Activated CD4-positive, CD25-positive, alpha-beta regulatory T cell (primary cell): ENCODE measurements around the gene FGD2.
"Not testable (repeated sequence)": the region's sequence is repeated elsewhere in the genome, so short reads cannot be mapped to it uniquely, and the experiment has no call there.

Experiments
- DNase-seq, 4 experiments: peaks; one replicate each; lab custom pipeline; 2025; lab: John Stamatoyannopoulos, UW

FGD2 gene

DNA sequence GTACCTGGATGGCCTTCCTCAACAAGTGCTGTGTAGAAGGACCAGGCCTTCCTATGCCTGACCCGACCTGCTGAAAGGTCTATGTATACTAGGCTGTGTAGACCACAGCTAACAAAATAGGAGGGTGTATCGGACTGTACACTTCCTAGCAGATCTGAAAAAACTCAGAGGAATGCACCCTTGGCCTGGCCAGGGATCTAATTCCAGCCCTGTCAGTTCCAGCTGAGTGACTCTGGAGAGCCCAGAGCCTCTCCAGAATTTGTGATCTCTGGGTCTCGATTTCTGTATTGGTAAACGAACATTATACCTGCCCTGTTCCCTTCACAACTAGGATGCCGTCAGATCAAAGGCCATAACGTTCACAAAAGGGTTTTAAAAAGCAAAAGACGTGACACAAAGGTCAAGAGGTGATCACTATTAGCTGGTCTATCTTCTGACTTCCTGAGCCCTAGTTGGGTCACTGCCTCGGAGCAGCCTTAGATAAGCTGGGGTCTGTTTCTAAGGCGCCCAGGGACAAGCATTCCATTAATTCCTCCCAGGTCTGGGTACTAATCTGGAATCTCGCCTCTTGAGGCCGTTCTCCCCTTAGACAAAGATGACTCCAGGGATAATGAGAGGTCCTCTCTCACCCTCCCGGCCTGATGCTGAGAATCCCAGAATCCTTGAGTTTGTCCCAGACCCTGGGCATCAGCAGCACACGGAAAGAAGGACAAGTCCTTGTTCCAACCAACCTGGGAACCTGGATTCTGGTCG, 33.4 kb upstream of the FGD2 start:
- DNase-seq = no peak

DNA sequence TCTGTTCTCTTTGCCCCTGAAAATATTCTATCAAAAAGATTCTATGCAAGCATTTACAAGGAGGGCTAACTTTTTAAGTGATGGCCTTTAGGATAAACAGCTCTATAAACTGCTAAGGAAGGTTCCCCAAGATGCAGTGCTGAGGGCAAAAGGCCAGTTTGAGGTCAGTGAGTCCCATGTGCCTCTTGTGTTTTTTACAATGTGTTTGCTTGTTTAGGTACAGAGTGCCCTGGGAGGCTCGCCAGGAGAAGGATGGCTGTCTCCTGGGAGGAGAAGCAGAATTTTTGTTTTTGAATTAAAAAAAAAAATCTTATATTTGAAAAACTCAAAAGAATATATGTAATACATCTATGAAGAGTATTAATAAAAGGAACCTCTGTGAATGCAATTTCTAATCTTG, 32.3 kb upstream of the FGD2 start:
- DNase-seq = no peak

DNA sequence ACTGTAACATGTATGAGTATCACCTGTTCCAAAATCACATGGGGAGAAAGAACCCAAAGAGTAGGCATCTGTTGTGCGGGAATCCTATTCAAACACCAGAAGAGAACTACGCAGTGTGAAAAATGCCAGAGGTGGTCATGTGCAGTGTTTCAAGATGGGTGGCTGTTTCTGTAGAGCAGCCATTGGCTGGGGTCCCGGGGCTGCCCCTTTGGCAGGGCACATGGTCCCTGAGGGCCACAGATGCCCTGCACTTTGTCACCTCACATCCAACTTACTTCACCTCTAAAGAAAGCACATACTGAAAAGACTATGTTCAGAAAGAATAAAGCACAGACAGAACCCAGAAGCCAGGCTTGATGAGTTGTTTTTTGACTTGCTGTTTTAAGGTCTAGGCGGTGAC, 31.8 kb upstream of the FGD2 start:
- DNase-seq = no peak

DNA sequence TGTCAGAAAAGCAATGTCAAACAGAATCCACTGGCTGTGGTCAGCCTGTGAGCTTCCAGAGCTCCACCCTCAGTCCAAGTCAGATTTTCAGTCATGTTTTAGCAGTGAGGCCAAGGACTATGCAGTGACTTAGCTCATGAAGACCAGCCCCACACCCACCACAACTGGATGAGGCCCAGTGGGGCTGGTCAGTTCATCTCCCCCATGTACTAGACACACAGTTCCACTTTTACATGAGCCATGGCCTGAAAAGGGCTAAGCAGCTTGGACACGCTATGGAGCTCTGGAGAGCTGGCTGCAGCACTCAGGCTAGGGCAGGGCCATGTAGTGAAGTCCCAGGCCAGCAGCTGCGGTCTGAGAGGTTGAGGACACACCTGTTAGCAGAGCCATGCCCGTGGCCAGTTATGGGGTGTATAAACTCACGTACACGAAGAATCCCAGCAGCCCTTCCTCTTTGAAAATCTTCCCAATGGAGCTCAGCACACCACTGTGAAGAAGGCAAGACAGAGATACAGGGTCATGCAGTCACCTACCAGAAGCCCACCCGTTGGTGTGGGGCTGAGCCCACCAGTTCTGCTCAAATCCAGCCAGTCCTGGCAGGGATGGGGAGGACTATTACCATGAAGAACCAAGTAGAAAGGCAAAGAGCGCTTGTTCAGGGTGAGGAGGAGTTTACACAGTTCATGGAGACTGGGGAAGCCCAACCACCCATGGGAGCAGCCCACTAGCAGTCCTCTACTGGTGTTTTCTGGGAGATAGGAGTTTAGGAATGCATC, 30.0 kb upstream of the FGD2 start:
- DNase-seq = no peak

DNA sequence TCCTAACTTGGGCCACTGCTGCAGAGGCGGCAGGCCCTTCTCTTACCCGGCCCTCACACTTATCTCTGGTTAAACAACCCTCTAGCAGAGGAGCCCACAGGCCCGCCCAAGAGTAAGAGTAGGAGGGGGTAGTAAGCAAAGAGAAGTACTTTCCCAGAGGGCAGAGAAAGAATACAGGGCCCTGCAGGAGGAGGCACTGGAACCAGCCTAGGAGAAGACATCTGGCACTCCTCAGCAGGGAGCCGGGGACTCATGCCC, 29.5 kb upstream of the FGD2 start:
- DNase-seq = no peak

DNA sequence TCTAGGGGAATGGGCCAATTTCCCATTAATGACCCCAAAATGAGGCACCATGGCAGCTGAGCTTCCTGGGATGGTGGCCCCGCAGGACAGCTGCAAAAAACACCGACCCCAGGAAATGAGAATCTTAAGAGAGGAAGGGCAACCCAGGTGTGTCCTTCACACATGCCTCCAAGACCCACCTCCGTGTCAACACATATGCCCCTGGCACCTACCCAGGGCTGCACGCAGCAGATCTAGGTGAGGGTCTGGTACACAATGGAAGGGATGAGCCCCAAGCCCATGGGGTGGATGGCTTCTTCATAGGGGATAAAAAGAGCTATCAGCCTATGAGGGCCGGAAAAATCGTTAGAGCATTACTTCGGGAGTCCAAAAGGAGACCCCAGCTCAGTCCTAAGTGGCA, 28.9 kb upstream of the FGD2 start:
- DNase-seq = no peak

DNA sequence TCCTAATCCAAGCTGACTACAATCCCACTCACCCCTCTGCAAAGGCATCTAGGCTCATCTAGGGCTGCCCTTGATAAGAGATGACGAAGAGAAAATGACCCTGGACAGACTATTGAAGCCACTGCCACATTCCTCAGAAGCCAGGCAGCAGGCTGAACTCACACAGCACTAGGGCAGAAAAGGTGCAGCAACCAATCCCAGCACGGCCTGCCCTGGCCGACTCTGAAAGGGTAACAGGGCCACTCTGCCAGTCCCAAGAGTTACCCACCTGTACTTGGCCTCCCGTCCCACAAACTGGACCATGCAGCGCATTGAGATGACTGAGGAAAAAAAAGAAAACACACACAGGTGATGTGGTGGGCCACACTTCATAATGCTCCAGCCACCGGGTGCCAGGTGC, 28.5 kb upstream of the FGD2 start:
- DNase-seq = no peak

DNA sequence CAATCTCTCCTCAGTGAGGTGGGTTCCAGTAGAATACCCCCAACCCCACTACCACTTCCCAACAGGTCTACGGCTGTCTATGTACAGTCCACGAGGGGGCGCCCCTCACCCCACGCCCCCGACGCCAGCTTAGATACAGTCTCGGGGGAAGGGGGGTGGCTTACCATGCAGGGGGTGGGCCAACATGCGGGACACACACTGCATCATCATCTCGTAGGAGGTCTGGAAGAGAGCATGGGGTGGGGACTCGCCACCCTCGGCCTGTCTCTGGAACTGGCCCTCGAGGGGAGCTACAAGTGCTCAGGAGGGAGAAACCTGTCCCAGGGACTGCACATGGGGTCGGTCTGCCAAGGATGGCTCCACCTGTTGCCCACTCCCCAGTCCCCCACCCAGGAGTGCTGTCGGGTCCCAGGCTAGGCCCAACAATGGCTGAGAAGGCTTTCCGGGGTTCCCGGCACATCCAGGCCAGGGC, 27.9 kb upstream of the FGD2 start:
- DNase-seq = no peak

DNA sequence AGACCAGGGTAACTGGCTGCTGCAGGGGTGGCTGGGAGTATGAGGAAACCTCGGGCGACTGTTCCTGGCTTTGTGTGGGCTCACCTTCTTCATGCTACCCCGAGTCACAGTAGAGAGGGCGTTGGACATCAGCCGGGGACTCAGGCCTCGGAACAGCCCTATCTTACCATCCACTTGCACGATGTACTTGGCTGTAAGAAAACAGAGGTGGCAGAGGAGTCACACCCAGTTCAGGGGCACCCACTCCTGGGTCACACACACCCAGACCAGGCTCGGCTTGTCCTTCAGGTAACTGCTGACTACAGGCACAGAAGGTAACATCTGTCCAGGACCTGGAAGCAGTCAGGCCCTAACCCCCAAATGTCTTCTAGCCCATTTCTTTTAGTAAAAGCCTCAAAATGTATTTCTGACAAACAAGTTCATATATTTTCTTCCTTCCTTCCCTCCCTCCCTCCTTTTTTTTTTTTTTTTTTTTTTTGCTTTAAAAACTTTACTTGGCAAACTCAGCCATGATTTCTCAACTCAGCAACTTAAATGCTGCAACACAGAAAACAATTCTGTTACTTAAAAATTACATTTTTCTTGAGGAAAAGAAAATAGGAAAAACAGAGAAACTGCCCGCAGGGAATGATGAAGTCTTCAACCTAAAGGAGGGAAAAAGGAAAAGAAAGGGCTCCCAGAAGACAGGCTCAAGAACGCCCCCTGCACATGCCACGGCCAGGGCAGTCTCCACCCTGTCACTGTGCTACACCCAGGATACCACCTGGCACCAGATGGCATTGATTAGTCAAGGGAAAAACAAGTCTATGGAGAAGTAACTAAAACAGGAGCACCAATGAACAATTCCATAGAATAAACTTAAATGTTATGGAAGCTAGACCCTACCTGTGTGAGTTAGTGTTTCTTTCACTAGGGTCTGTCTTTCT, 26.8 kb upstream of the FGD2 start:
- no peak for DNase-seq

DNA sequence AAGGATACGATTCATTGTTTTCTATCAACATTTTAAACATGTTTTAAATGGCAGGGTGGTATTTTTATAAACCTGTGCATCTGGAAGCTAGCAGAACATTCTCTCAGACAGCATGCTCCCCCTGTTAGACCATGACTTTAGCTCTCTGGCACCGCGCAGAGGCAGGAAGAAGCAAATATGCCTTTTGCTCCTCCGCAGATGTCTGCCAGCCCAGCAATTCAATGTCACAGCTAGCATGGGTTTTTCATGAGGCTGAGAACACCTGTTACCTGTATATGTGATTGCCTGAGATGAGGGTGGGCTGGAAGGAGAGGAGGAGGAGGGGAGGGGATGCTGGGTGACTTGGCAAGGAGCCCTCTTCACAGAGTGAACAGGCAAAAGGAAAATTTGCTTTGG, 26.1 kb upstream of the FGD2 start:
- DNase-seq = no peak

DNA sequence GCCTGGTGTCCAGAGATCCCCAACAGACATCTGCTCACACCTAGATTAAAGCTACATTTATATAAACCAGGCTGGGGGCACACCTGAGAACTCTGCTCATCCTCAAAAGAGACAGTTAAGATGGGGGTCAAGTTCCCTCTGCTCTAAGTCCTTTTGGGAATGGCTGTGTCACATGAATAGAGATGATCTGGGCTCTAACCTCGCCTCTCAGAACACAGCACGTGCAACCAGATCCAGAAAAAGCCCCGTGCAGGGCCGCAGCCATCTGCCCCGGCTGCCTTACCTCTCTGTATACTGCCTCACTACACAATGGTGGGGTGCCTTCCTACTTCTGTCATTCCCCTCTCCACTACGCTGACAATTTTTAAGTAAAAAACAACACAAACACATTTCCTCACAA, 25.3 kb upstream of the FGD2 start:
- no peak for DNase-seq

DNA sequence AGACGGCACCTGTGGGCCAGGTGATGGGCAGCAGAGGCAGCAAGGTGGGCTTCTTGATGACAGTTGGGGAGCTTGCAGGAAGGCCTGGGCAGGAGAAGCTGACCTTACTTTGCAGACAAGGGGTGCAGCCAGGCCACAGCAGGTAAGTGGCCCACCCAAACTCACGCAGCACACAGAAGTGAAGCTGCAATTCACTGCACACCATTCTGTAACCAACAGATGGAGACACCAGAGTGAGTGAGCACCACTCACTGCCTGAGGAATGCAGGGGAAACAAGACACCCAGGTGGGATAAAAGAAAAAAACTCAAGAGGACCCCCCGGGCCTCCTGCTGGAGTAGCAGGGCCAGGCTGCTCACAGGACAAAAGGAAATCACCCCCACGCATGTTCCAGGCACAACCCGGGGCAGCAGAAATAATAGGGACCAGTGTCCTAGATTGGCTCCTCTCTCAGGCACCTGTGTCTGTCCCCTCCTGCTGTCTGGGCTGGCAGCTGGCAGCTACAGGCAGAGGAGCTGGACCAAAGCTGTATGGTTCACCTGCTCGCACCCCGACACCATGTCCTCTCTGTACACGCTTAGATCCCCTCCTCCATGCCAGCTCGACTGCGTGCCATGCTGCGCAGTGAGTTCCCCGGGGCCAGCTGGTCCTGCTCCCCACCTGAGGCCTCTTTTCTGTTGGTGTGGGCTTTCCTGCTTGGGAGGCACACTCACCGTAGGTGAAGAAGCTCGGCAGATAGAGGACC, 24.4 kb upstream of the FGD2 start:
- DNase-seq = no peak

DNA sequence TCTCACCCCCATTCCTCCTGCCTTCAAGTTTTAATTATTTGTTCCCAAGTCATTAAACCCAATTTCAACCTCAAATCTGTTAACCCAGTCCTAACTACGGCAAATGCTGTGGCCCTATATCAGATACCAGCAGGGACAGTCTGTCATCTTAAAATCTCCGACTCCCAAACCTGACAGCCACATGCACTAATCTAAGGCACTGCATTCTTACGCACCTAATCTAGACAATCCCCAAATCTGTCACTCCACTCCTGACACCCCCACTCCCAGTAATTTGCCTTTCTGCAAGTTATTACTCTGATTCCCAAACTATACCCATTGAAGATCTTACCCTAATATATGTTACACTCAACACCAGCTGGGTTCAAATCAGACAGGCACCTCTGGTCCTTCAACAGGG, 21.9 kb upstream of the FGD2 start:
- DNase-seq = no peak

DNA sequence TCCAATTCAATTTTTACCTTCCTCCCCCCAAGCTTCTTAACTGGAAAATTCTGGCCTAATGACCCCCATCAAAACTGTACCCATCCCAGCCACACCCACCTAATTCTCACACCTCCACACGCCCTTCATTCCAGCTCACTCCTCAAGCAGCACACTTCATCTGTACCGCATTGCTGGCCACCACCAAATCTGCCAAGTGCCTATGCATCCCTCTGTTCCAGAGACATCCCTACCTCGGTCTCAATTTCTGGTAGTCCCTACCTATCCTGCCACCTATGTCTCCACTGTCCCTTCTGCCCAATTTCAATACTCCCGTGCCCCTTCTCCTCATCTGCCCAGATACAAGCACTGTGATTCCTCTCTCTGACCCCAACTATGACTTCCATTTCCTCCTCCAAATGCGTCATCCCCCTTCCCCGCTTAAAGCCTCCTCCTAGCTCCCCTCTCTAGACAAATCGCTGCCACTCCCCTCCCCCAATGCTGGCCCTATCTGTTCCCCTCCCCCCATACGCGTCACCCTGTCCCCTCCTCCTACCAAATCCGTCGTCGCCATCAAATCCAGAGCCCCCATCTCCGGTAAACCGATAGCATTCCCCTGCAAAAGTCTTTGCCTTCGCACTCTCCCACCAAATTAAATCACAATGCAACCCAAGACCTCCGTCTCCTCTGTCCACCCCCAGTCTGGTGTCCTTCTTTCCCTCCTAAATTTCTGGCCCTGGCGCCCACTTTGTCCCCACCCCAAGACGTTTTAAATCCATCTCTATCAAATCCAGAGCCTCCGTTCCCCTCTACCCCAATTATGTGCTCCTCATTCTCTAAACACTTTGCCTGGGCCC, 20.7 kb upstream of the FGD2 start:
- no peak for DNase-seq

DNA sequence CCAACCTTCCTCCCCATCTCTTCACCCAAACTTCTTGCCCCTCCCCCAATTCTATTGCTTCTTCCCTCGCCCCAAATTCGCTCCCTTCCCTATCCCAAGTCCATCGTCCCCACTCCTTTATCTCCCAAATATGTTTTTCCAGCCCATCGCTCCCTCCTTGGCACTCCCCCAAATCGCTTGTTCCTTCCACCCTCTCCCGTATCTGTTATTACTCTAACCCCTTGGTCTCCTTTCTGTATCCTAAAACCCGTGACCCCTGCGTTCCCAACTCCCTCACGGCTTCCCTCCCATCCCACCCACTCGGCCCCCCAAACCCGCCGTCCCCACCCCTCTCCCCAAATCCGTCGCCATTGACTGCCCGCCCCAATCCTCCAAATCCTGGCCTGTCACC, 20.0 kb upstream of the FGD2 start:
- DNase-seq = no peak

DNA sequence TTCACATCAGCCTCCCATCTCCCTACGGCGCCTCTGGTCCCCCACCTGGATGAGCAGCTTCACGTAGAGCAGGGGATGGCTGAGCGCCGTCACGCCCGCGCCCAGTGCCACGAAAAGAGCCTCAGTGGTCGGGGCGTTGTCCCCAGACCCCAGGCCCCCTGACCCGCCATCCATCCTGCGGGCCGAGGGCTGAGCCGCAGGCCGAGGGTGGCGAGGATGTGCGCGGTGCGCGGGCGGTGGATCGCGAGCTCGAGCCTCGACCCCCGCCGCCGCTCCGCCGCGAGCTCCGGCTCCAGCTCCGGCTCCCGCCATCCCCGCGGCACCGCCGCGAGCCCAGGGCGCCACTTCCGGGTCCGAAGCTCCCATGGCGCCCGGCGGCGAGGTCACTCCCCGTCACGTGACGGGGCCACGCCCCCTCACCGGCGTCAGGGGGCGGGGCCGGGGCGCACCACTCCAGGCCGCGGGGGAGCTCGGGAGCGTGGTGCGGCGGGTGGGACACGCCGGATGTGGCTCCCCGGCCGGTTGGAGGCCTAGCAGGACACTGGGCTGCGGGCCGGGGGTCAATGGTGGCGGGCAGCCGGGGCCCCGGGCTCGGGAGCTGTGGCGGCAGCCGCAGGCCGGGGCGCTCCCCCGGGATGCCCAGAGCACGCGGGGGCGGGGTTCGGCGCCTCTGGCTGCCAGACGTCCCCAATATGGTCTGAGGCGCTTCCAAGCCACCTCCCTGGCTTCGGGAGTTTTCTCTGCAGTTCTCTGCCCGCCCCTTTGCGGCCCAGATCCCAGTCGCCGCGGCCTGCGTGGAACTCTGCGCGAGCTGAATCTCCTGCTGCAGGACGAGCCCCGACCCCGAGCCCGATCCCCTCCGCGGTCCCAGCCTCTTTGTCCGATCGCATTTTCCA, 19.4 kb upstream of the FGD2 start, which contains the start of gene MTCH1:
Gene MTCH1 (minus strand): TSS at position 389 of the 896 bp plus-strand sequence. CDS start 23 bp downstream, at position 366.
- peak; percentile 69 to 79 (median 74) for DNase-seq

DNA sequence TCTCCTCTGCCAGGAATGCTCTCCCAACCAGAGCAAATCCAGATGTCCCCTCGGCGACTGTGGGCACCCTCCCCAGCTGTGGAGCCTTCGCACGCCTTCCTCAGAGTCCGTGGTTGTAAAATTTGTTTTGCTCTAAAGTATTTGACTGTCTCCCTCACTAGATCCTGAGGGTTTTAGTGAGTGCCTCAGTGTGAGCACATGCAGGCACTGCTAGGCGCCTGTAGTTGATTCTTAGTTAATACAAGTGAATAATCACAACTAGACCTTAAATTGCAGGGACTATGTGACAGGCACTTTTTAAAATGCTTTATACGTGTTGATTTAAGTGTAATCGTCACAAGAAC, 18.8 kb upstream of the FGD2 start:
- DNase-seq = no peak

DNA sequence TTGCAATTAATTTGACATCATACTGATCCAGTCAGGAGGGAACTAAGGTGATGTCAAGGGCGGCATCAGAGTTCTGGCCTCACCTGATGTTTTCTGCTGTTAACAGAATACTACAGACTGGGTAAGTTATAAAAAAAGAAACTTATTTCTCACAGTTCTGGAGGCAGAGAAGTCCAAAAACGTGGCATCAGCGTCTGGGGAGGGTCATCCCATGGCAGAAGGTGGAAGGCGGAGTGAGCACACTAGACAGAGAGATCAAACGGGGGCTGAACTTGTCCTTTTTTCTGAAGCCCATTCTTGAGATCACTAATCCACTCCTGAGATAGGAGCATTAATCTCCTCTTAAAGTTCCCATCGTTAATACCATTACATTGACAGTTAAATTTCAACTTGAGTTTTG, 16.2 kb upstream of the FGD2 start:
- DNase-seq = no peak

DNA sequence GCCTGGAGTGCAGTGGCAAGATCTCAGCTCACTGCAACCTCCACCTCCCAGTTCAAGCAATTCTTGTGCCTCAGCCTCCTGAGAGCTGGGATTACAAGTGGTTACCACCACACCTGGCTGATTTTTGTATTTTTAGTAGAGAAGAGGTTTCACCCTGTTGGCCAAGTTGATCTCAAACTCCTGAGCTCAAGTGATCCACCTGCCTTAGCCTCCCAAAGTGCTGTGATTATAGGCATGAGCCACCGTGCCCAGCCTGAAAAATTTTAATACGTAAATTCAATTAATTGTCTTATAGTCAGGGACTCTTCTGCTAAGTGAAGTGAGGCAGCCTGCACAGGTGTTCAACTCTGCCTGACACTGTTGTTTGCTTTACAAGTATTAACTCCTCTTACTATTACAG, 15.1 kb upstream of the FGD2 start:
- not testable (repeated sequence) for DNase-seq
